ENCODE data around the gene UBL7.

The UBL7 gene

DNA sequence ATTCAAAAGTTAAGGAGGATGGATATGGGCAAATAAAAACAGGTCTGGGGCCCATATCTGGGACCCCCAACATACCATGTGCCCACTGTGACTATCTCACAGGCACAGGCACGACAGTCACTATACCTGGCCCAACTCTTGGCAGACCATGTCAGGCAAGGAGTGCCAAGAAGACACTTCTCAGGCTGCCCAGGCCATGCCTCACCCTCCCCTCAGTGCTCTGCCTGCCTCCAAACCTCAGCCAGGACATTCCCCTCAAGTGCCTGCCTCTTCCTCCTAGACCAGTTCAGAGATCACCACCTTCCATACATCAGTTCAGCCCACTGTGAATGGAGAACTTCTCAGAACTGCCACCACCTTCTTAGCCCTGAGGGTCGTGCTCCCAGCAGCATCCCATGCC is 22.8 kb downstream of the UBL7 start:
- DNase-seq (ENCODE audit: low read depth), result no peak
- TF ChIP-seq, protein P1, sequence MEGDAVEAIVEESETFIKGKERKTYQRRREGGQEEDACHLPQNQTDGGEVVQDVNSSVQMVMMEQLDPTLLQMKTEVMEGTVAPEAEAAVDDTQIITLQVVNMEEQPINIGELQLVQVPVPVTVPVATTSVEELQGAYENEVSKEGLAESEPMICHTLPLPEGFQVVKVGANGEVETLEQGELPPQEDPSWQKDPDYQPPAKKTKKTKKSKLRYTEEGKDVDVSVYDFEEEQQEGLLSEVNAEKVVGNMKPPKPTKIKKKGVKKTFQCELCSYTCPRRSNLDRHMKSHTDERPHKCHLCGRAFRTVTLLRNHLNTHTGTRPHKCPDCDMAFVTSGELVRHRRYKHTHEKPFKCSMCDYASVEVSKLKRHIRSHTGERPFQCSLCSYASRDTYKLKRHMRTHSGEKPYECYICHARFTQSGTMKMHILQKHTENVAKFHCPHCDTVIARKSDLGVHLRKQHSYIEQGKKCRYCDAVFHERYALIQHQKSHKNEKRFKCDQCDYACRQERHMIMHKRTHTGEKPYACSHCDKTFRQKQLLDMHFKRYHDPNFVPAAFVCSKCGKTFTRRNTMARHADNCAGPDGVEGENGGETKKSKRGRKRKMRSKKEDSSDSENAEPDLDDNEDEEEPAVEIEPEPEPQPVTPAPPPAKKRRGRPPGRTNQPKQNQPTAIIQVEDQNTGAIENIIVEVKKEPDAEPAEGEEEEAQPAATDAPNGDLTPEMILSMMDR (conservative IDR thresholded peaks at IDR 0.05; ENCODE audit: low read length), result no peak
- no peak overlapping the region for H3K4me3 ChIP-seq (ENCODE audit: low read length)

DNA sequence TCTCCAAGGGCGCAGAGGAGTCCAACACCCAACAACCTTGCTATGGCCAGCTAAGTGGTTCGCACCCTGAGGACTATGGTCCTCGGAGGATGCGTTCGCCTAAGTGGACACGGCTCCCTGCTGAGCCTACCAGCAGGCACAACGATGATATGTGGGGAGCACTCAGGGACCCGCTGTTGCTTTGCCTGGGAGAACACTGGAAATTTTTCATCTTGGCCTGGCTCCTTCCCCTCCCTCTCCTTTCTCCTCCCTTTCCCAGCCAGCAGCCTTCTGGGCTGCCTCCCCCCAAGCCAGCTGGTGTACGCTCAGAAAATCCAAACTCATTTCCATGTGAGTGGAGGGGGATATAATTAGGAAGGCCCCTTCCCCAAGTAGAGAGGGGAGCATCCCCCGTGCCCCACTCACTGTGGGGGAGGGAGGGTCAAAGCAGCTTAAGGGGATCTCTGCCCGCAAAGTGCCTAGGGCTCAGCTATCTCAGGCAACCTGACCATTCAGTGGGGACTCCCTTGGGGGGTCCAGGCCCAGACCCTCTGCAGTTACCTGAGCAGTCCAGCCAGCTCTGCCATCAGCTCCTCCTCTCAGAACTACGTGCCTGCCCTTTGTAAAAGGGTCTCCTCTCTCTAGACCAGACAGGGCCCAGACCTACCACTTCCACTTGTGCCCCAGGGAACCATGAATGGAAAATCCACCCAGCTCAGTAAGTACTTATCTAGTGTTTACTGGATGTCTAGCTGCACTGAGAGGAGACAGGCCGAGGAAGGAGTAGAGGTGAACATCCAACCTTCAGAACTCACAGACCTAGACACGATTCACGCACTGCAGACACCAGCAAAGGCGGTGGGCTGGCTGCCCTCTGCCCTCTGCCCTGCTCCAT is 26.5 kb downstream of the UBL7 start:
- peak; percentile 28 for DNase-seq (ENCODE audit: low read depth)
- TF ChIP-seq, protein P1 (conservative IDR thresholded peaks at IDR 0.05; ENCODE audit: low read length), result no peak
- peak overlapping the region; percentile 77 for H3K4me3 ChIP-seq (ENCODE audit: low read length)

DNA sequence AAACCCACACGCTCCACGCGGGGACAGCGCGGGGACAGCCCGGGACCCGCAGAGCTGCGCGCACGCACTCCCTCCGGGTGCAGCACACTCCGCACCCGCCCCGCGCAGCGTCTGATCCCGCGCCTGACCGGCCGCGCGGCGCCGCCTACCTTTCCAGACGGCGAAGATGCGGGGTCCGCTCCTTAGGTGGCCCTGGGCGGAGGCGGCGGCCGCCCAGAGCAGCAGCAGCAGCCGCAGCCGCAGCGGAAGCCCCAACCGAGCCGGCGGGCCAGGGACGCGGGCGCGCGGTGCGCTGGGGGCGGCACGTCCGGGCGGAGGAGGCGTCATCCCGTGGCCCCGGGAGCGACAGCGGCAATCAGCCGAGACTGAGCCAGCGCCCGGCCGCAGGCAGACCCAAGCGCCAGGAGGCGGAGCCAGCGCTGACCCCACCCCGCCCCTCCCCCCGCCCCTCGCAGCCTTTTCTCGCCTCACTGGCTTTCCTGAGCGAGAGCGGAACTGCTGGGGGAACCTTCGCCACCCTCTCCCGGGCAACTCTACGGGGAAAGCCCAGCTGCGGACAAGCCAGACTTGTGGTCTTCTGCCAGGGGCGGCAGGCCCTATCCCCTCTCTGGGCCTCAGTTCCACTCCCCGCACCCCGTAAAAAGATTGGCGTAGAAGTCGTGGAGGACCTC is 27.2 kb downstream of the UBL7 start, which contains the start of gene SEMA7A:
Gene SEMA7A, minus strand, starts transcription at position 367 of the 671 bp plus-strand sequence. Its CDS starts 40 bp downstream, at position 327.
- H3K4me3 ChIP-seq (ENCODE audit: low read length), result peak within 1 kb of the TSS; percentile 77
- peak; percentile 81 for DNase-seq (ENCODE audit: low read depth)
- TF ChIP-seq, protein P1 (conservative IDR thresholded peaks at IDR 0.05; ENCODE audit: low read length), result no peak

DNA sequence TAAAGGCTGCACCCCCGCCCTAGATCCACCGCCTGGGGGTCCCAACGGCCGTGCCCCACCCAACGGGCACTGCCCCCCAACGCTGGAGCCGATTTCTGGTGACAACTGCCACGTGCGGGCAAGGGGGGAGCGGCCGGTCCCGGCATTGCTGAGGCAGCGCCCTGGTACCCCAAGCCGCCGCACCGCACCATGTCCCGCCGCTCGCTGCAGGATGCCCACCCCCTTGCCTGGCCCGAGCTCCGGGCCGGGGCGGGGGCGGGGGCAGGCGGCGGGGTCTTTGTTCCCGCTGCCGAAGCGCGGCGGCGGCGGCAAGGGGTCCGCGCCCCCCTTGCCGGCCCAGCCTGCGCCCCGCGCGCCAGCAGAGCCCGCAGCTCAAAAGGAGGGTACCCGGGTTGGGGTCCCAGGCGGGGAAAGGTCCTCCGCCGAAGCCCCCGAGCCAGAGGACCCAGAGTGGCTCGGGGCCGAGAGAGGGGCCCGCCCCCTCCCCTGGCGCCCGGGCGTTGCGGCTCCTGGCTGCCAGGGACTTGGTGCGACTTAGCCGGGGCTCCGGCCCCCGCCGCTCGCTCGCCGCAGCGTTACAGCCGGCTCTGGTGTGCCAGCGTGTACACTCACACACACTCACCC is 27.9 kb downstream of the UBL7 start:
- TF ChIP-seq, protein P1 (conservative IDR thresholded peaks at IDR 0.05; ENCODE audit: low read length), result no peak
- H3K4me3 ChIP-seq (ENCODE audit: low read length), result peak overlapping the region; percentile 77
- peak; percentile 30 for DNase-seq (ENCODE audit: low read depth)

DNA sequence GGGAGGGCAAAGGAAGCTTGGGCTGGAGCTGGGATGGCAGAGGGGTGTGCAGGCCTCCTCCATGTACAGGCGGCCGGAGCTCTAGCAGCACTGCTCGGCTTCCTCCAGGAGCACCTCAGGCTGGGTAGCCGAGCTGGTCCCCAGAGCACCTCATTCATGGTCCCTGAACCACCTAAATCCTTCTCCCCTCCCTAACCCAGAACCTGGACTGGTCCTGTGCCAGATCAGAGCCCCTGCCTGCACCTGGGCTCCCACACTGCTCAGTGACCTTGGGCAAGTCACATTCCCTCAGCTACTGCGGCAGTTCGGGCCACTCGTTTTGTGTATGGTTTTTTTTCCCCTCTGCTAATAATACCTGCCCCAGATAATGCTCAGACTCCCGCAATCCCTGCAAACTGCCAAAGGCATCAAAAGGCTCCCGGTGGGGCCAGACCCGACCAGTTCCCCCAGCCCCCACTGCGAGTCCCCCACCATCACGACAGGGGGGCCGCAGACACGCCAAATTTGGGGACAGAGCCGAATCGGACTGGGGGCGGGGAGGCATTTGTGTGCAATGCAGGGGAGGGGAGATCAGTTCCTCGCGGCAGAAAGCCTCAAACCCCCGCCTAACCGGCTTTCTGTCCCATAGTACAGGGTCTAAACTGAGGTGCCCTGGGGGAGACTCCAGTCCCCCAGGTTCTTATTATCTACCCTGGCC is 28.5 kb downstream of the UBL7 start:
- peak overlapping the region; percentile 77 for H3K4me3 ChIP-seq (ENCODE audit: low read length)
- TF ChIP-seq, protein P1 (conservative IDR thresholded peaks at IDR 0.05; ENCODE audit: low read length), result no peak
- no peak for DNase-seq (ENCODE audit: low read depth)

DNA sequence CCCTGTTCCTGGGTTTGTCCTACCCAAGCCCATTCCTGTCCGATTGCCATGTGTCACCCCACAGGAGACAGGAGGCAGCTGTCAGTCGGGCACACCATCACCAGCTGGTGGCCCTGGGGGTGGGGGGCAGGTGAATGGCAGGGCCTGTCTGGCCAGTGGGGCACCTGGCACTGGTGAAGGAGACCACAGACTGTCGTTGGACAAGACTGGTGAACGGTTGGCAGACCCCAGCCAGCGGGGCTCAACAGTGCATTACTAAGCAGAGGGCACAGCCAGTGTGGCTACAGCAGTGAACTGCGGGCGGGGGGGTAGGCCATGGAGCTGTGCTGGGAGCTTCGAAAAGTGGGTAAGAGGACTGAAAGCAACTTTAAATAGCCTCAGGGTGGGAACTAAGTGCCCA is 29.3 kb downstream of the UBL7 start:
- TF ChIP-seq, protein P1 (conservative IDR thresholded peaks at IDR 0.05; ENCODE audit: low read length), result no peak
- H3K4me3 ChIP-seq (ENCODE audit: low read length), result peak overlapping the region; percentile 77
- no peak for DNase-seq (ENCODE audit: low read depth)

Data from AG10803 (cell line).